Memory B cell (primary cell): ENCODE data around the gene USF2.
"Not testable (repeated sequence)": the region's sequence is repeated elsewhere in the genome, so short reads cannot be mapped to it uniquely, and the experiment has no call there.

Experiments used
- ATAC-seq: fragments of 150-1000 bp; cut with Tn5 transposase; 2 replicates; pipeline ENCODE4 v1.10.0; 2021; ENCODE audit warnings: low read depth, mild to moderate bottlenecking, moderate library complexity
- DNase-seq, 2 donors: peaks; one replicate each; pipeline ENCODE4 v3.0.0; 2022; ENCODE audit warnings: low spot score in 2 of 2
- H3K27ac Mint-ChIP-seq: one replicate; pipeline ENCODE4 v1.8.0; 2022; ENCODE audit warnings: mild to moderate bottlenecking, moderate library complexity, mixed read lengths
- H3K27me3 Mint-ChIP-seq: one replicate; pipeline ENCODE4 v1.8.0; 2022; ENCODE audit warnings: mixed read lengths
- H3K36me3 Mint-ChIP-seq: one replicate; pipeline ENCODE4 v1.8.0; 2022; ENCODE audit warnings: mild to moderate bottlenecking, mixed read lengths
- H3K4me1 Mint-ChIP-seq: one replicate; pipeline ENCODE4 v1.8.0; 2022; ENCODE audit warnings: mixed read lengths
- H3K4me3 Mint-ChIP-seq: one replicate; pipeline ENCODE4 v1.8.0; 2022; ENCODE audit warnings: mild to moderate bottlenecking, moderate library complexity, mixed read lengths
- H3K9me3 Mint-ChIP-seq: one replicate; pipeline ENCODE4 v1.8.0; 2022; ENCODE audit warnings: mixed read lengths

Gene USF2

DNA sequence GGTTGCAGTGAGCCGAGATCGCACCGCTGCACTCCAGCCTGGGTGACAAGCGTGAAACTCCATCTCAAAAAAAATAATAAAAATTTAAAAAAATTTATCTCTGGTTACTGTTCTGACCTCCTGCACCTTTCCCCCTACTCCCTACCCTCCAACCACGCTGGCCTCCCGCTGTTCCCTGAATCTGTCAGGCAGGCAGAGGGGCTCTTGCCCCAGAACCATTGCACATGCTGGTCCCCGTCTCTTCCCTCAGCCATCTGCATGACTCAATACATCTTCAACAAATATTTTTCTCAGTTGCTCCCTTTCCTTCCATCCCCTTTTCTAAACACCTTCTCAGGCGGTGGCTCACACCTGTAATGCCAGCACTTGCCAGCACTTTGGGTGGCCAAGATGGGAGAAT is 39.2 kb upstream of the USF2 start:
- Mint-ChIP-seq H3K27ac (no peak overlapping the region), H3K4me1 (peaks cover 14% of the 10 kb centered on the region), H3K9me3 (no peaks in the 10 kb centered on the region), H3K27me3 (peaks cover 1% of the 10 kb centered on the region), H3K36me3 (no peaks in the 10 kb centered on the region), H3K4me3 (no peak overlapping the region)
- ATAC-seq (no peak), DNase-seq (no peak)

GRCh38 chr19:35231956-35232645 is 36.7 kb upstream of the USF2 start:
- ATAC-seq (no peak), DNase-seq (no peak)
- no peak overlapping the region for H3K27ac Mint-ChIP-seq
- no peak overlapping the region for H3K4me3 Mint-ChIP-seq
- peaks cover 8% of the 10 kb centered on the region for H3K4me1 Mint-ChIP-seq
- no peaks in the 10 kb centered on the region for H3K36me3 Mint-ChIP-seq
- peaks cover 1% of the 10 kb centered on the region for H3K27me3 Mint-ChIP-seq
- no peaks in the 10 kb centered on the region for H3K9me3 Mint-ChIP-seq

- no peak for ATAC-seq
- Mint-ChIP-seq H3K27me3 (peaks cover 1% of the 10 kb centered on the region), H3K4me3 (no peak overlapping the region), H3K36me3 (no peaks in the 10 kb centered on the region), H3K9me3 (no peaks in the 10 kb centered on the region), H3K27ac (no peak overlapping the region), H3K4me1 (peaks cover 8% of the 10 kb centered on the region)
- DNase-seq: no peak
Observed at GRCh38 chr19:35232912-35233311, 35.9 kb upstream of the USF2 start.

GRCh38 chr19:35236638-35237400 is 31.9 kb upstream of the USF2 start:
- Mint-ChIP-seq H3K36me3 (peaks cover 8% of the 10 kb centered on the region), H3K4me3 (no peak overlapping the region), H3K27me3 (peaks cover 1% of the 10 kb centered on the region), H3K27ac (no peak overlapping the region), H3K9me3 (peaks cover 8% of the 10 kb centered on the region), H3K4me1 (peaks cover 24% of the 10 kb centered on the region)
- DNase-seq (no peak), ATAC-seq (no peak)

DNA sequence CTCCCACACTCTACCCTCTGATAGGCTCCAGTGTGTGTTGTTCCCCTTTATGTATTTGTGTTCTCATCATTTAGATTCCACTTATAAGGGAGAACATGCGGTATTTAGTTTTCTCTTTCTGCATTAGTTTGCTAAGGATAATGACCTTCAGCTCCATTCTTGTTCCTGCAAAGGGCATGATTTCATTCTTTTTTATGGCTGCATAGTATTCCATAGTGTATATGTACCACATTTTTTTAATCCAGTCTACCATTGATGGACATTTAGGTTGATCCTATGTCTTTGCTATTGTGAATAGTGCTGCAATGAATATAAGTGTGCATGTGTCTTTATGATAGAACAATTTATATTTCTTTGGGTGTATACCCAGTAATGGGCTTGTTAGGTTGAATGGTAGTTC is 29.2 kb upstream of the USF2 start:
- not testable (repeated sequence) for DNase-seq, ATAC-seq, H3K36me3 Mint-ChIP-seq, H3K4me3 Mint-ChIP-seq, H3K27me3 Mint-ChIP-seq
- Mint-ChIP-seq H3K27ac (peak overlapping the region; percentile 82), H3K4me1 (peaks cover 18% of the 10 kb centered on the region), H3K9me3 (peaks cover 12% of the 10 kb centered on the region)

DNA sequence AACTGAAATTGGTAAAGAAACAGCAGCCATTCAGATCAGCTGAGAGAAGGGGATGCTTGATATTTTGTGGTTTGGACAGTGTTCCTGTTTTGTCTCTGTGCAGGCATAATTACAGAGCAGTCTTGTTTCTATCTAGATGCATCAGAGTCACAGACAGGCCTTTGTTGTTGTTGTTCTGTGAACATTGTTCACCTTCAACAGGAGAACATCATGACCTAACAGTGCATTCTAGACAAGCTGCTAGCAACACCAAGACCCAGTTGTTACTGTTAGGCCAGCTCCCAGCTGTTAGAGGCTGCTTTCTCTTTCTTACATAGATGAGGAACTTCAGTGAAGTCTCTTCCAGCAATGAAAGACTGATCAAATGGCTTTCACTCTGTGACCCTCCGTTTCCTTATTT is 28.4 kb upstream of the USF2 start:
- Mint-ChIP-seq H3K4me3 (peak overlapping the region; percentile 52), H3K4me1 (peaks cover 18% of the 10 kb centered on the region), H3K27me3 (no peaks in the 10 kb centered on the region), H3K9me3 (peaks cover 12% of the 10 kb centered on the region), H3K27ac (peak overlapping the region; percentile 82), H3K36me3 (peaks cover 8% of the 10 kb centered on the region)
- ATAC-seq: peak; percentile 91
- no peak for DNase-seq

DNA sequence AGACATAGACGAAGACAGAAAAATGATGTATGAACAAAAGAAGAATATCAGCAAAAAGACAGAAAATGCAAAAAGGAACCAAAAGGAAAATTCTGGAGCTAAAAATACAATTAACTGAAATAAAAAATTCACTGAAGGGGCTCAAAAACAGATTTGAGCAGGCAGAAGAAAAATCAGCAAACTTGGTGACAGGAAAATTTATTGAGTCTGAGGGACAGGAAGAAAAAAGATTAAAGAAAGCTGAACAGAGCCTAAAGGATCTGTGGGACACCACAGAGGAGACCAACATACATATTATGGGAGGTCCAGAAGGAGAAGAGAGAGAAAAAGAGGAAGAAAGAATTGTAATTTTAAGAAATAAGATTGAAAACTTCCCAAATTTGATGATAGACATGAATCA is 27.3 kb upstream of the USF2 start:
- no peak for ATAC-seq
- Mint-ChIP-seq H3K4me3 (no peak overlapping the region), H3K9me3 (peaks cover 12% of the 10 kb centered on the region), H3K27me3 (no peaks in the 10 kb centered on the region), H3K36me3 (peaks cover 8% of the 10 kb centered on the region), H3K4me1 (peaks cover 18% of the 10 kb centered on the region), H3K27ac (no peak overlapping the region)
- no peak for DNase-seq

GRCh38 chr19:35246466-35247092 is 22.2 kb upstream of the USF2 start:
- no peak for ATAC-seq
- H3K4me3 Mint-ChIP-seq: peak overlapping the region; percentile 94
- DNase-seq: no peak
- H3K36me3 Mint-ChIP-seq: peaks cover 2% of the 10 kb centered on the region
- H3K4me1 Mint-ChIP-seq: peaks cover 28% of the 10 kb centered on the region
- peaks cover 6% of the 10 kb centered on the region for H3K9me3 Mint-ChIP-seq
- H3K27ac Mint-ChIP-seq: peak overlapping the region; percentile 94
- no peaks in the 10 kb centered on the region for H3K27me3 Mint-ChIP-seq

GRCh38 chr19:35247526-35248309 is 21.0 kb upstream of the USF2 start:
- peak; percentile 40 to 61 for DNase-seq
- peak overlapping the region; percentile 94 for H3K4me3 Mint-ChIP-seq
- H3K27ac Mint-ChIP-seq: peak overlapping the region; percentile 94
- no peaks in the 10 kb centered on the region for H3K27me3 Mint-ChIP-seq
- peaks cover 2% of the 10 kb centered on the region for H3K9me3 Mint-ChIP-seq
- peaks cover 2% of the 10 kb centered on the region for H3K36me3 Mint-ChIP-seq
- peak; percentile 50 for ATAC-seq
- H3K4me1 Mint-ChIP-seq: peaks cover 28% of the 10 kb centered on the region

DNA sequence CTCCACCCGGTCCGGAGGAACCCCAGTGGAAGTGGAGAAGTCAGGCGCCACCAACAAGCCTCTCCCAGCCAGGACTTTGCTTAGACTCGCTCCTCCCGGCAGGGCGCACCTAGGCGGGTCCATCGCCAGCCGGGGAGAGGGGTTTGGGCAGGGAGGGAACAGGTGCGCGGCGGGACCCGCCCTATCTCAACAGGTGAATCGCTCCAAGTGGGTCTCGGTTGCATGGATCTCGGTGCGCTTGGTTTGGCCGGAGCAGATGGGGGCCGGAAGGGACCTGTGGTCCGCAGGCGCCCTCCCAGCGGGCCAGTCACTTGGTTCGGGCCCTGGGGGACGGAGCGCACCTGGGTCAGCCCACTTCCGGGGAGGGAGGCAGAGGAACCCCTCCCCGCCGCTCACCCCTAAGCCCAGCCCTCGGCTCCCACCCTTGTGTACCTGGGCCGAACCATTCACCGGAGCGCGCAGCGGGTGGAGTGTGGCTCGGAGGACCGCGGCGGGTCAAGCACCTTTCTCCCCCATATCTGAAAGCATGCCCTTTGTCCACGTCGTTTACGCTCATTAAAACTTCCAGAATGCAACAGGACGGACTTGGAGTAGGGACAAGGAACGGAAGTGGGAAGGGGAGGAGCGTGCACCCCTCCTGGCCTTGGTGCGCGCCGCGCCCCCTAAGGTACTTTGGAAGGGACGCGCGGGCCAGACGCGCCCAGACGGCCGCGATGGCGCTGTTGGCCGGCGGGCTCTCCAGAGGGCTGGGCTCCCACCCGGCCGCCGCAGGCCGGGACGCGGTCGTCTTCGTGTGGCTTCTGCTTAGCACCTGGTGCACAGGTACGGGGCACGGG is 20.2 kb upstream of the USF2 start, which contains the start of gene LSR:
Gene LSR, plus strand, starts transcription at position 693 of the 836 bp plus-strand sequence. Its CDS starts 21 bp downstream, at position 714.
- H3K9me3 Mint-ChIP-seq: peaks cover 2% of the 10 kb centered on the region
- H3K27me3 Mint-ChIP-seq: no peaks in the 10 kb centered on the region
- ATAC-seq (peak; percentile 84), DNase-seq (peak; percentile 74 to 75)
- H3K4me3 Mint-ChIP-seq: peak within 1 kb of the TSS; percentile 94
- H3K36me3 Mint-ChIP-seq: peaks cover 5% of the 10 kb centered on the region
- peaks cover 31% of the 10 kb centered on the region for H3K4me1 Mint-ChIP-seq
- peak within 1 kb of the TSS; percentile 94 for H3K27ac Mint-ChIP-seq

DNA sequence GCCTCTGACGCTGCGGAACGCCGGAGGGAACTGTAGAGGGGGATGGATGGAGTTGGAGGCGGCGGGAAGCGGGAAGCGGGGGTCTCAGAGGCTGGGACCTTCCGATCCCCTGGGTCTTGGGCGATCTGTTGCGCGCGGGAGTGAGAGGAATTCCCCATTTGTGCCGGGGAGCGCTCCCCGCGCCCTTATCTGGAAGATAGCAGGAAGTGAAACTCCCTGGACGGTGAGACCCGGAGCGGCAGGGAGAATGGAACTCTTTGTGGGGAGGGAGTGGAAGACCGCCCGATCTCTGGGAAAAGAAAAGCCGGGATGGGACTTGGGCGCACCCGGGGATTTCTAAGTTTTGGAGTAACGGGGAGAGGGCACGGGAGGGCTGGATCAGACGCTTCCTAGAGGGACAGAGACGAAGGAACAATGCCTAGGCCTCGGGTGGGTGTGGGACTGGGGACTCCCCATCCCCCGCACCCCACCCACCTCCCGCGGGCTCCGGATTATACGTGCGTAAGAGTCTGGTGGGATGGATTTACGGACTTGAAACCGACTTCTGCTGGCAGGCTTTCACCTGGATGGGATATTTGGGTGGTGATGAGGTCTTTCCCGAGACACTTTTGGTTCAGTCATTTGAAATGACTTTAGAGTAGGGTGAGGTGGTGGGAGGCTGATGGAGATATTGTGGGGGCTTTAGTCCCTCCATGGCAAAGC is 19.5 kb upstream of the USF2 start:
- no peak for DNase-seq
- Mint-ChIP-seq H3K27me3 (no peaks in the 10 kb centered on the region), H3K9me3 (no peaks in the 10 kb centered on the region), H3K4me1 (peaks cover 31% of the 10 kb centered on the region), H3K4me3 (peak overlapping the region; percentile 94), H3K36me3 (peaks cover 5% of the 10 kb centered on the region), H3K27ac (peak overlapping the region; percentile 94)
- peak; percentile 4 for ATAC-seq

GRCh38 chr19:35249848-35250711 is 18.7 kb upstream of the USF2 start:
- H3K27me3 Mint-ChIP-seq: no peaks in the 10 kb centered on the region

More at GRCh38 chr19:35249848-35250711, 18.7 kb upstream of the USF2 start:
- Mint-ChIP-seq H3K27ac (peak overlapping the region; percentile 94), H3K9me3 (no peaks in the 10 kb centered on the region), H3K4me3 (peak overlapping the region; percentile 94), H3K36me3 (peaks cover 9% of the 10 kb centered on the region), H3K4me1 (peaks cover 32% of the 10 kb centered on the region)
- DNase-seq: no peak
- no peak for ATAC-seq
